H1 (cell line): ENCODE data around the gene PLN. TPM values are rescaled to one million over a fixed set of nuclear protein-coding genes. Genes with fewer than 3 reads are reported as not detected.

Experiments
- CTCF ChIA-PET: fragments of 300-600 bp; sonication (Branson Sonifier 250); formaldehyde crosslinking; loops from one replicate; lab custom pipeline; 2021; ENCODE audit not compliant: partially characterized antibody; lab: Charles Lee
- POLR2A ChIA-PET: fragments of 300-600 bp; sonication (Branson Sonifier 250); formaldehyde crosslinking; loops from one replicate; lab custom pipeline; 2021; ENCODE audit warnings: inconsistent platforms; ENCODE audit not compliant: partially characterized antibody; lab: Charles Lee
- DNase-seq, 2 experiments: peaks; one replicate each; pipeline versions ENCODE4 v3.0.0 to v3.0.0-alpha.2; 2010 to 2022; ENCODE audit warnings: low spot score in 2 of 2, low read depth in 1 of 2, mixed read lengths in 1 of 2
- FAIRE-seq: peaks from 2 replicates; lab custom pipeline; 2011; peaks lifted over from hg19 to GRCh38; lab: Jason Lieb, UNC
- H2AFZ ChIP-seq: 2 replicates; pipeline ENCODE4 v1.8.1; 2012; ENCODE audit warnings: low read length, inconsistent platforms
- H2AK5ac ChIP-seq: 2 replicates; pipeline ENCODE4 v1.6.1; 2013; ENCODE audit warnings: low read depth, low read length
- H2BK120ac ChIP-seq: replicated peaks from 2 replicates; pipeline ENCODE3; 2013; ENCODE audit warnings: low read depth, low read length, inconsistent platforms
- H2BK12ac ChIP-seq: 2 replicates; pipeline ENCODE4 v1.6.1; 2013; ENCODE audit warnings: low read depth, low read length
- H2BK15ac ChIP-seq: 2 replicates; pipeline ENCODE4 v1.6.1; 2013; ENCODE audit warnings: low read length
- H2BK20ac ChIP-seq: 2 replicates; pipeline ENCODE4 v1.6.1; 2013; ENCODE audit warnings: low read length
- H2BK5ac ChIP-seq: 2 replicates; pipeline ENCODE4 v1.6.1; 2013; ENCODE audit warnings: low read depth, low read length
- H3K14ac ChIP-seq: 2 replicates; pipeline ENCODE4 v1.6.1; 2013; ENCODE audit warnings: inconsistent platforms; ENCODE audit not compliant: insufficient read length
- H3K18ac ChIP-seq: 2 replicates; pipeline ENCODE4 v1.6.1; 2013; ENCODE audit warnings: low read length; ENCODE audit errors: extremely low read depth
- H3K23ac ChIP-seq: 2 replicates; pipeline ENCODE4 v1.6.1; 2013; ENCODE audit warnings: inconsistent platforms; ENCODE audit not compliant: insufficient read length
- H3K23me2 ChIP-seq: 2 replicates; pipeline ENCODE4 v1.6.1; 2013; ENCODE audit warnings: low read depth, low read length
- H3K27ac ChIP-seq: 2 replicates; pipeline ENCODE4 v1.6.1; 2011; ENCODE audit warnings: low read depth, low read length, inconsistent platforms
- H3K27me3 ChIP-seq, 4 experiments: replicated peaks in 1 of 4; 1 replicate in 1 of 4; 2 replicates in 3 of 4; pipeline versions ENCODE4 v1.6.1 to v1.8.1; 2011 to 2013; ENCODE audit warnings: low read length in 3 of 4, mild to moderate bottlenecking in 3 of 4, inconsistent platforms in 2 of 4, mixed read lengths in 2 of 4, moderate library complexity in 1 of 4; ENCODE audit not compliant: control insufficient read depth in 3 of 4, insufficient read depth in 3 of 4; ENCODE audit errors: extremely low read depth in 1 of 4
- H3K36me3 ChIP-seq, 4 experiments: 2 replicates each; pipeline versions ENCODE4 v1.6.1 to v1.8.1; 2011 to 2013; ENCODE audit warnings: mild to moderate bottlenecking in 4 of 4, low read length in 3 of 4, moderate library complexity in 2 of 4, control low read depth in 1 of 4, inconsistent platforms in 1 of 4; ENCODE audit not compliant: insufficient read depth in 4 of 4, control insufficient read depth in 2 of 4
- H3K4ac ChIP-seq: replicated peaks from 2 replicates; pipeline ENCODE3; 2013; ENCODE audit warnings: low read length, low read depth, mixed read lengths, inconsistent platforms; ENCODE audit not compliant: insufficient read length
- H3K4me1 ChIP-seq, 4 experiments: replicated peaks in 1 of 4; 1 replicate in 1 of 4; 2 replicates in 3 of 4; pipeline versions ENCODE4 v1.6.1 to v1.8.1; 2011 to 2013; ENCODE audit warnings: low read length in 3 of 4, inconsistent platforms in 2 of 4, mixed read lengths in 1 of 4; ENCODE audit not compliant: insufficient read depth in 4 of 4, control insufficient read depth in 3 of 4
- H3K4me2 ChIP-seq, 2 experiments: 2 replicates each; pipeline versions ENCODE4 v1.6.1 to v1.8.1; 2011 to 2013; ENCODE audit warnings: low read depth in 2 of 2, low read length in 2 of 2, control low read depth in 1 of 2, inconsistent platforms in 1 of 2, mild to moderate bottlenecking in 1 of 2; ENCODE audit not compliant: insufficient read depth in 1 of 2
- H3K4me3 ChIP-seq, 4 experiments: fragments of 200-600, 300-600 bp in 1 of 4; sonication (generic), shearing (Covaris generic), sonication (Bioruptor Twin) in 1 of 4; 2 replicates each; pipeline versions ENCODE4 v1.5.1 to v1.8.1; 2011 to 2016; ENCODE audit warnings: low read length in 4 of 4, low read depth in 3 of 4, control low read depth in 2 of 4, inconsistent platforms in 2 of 4, mild to moderate bottlenecking in 2 of 4, mixed read lengths in 1 of 4, moderate library complexity in 1 of 4; ENCODE audit not compliant: insufficient read depth in 2 of 4; ENCODE audit errors: extremely low read depth in 1 of 4
- H3K56ac ChIP-seq: replicated peaks from 2 replicates; pipeline ENCODE3; 2013; ENCODE audit warnings: low read depth, mild to moderate bottlenecking, mixed read lengths, low read length, inconsistent platforms; ENCODE audit not compliant: insufficient read length
- H3K79me1 ChIP-seq: 2 replicates; pipeline ENCODE4 v1.6.1; 2013; ENCODE audit warnings: low read depth, low read length, control low read depth
- H3K79me2 ChIP-seq, 2 experiments: 2 replicates each; pipeline versions ENCODE4 v1.6.1 to v1.8.1; 2012 to 2013; ENCODE audit warnings: low read length in 2 of 2, mild to moderate bottlenecking in 2 of 2, inconsistent platforms in 1 of 2; ENCODE audit not compliant: insufficient read depth in 2 of 2, control insufficient read depth in 1 of 2
- H3K9ac ChIP-seq, 4 experiments: replicated peaks in 1 of 4; 1 replicate in 1 of 4; 2 replicates in 3 of 4; pipeline versions ENCODE4 v1.6.1 to v1.8.1; 2011 to 2013; ENCODE audit warnings: low read depth in 3 of 4, low read length in 3 of 4, control low read depth in 2 of 4, mild to moderate bottlenecking in 2 of 4, moderate library complexity in 2 of 4, inconsistent platforms in 1 of 4; ENCODE audit errors: extremely low read depth in 1 of 4
- H3K9me3 ChIP-seq, 2 experiments: 2 replicates each; pipeline versions ENCODE4 v1.6.1 to v1.8.1; 2012 to 2013; ENCODE audit warnings: mild to moderate bottlenecking in 2 of 2, moderate library complexity in 2 of 2, control low read depth in 1 of 2, inconsistent platforms in 1 of 2, low read depth in 1 of 2, low read length in 1 of 2, mixed read lengths in 1 of 2; ENCODE audit not compliant: insufficient read depth in 2 of 2
- H4K20me1 ChIP-seq, 2 experiments: replicated peaks in 1 of 2; 2 replicates each; pipeline versions ENCODE3 to v1.8.1; 2011 to 2013; ENCODE audit warnings: inconsistent platforms in 2 of 2, low read length in 2 of 2, mild to moderate bottlenecking in 1 of 2; ENCODE audit not compliant: insufficient read depth in 2 of 2, control insufficient read depth in 1 of 2
- H4K5ac ChIP-seq: 2 replicates; pipeline ENCODE4 v1.6.1; 2013; ENCODE audit warnings: low read length, low read depth, mixed read lengths, inconsistent platforms; ENCODE audit not compliant: insufficient read length
- H4K8ac ChIP-seq: 2 replicates; pipeline ENCODE4 v1.8.0; 2013; ENCODE audit warnings: mild to moderate bottlenecking, moderate library complexity, low read length, inconsistent platforms; ENCODE audit not compliant: insufficient read depth; ENCODE audit errors: extremely low read depth
- H4K91ac ChIP-seq: replicated peaks from 2 replicates; pipeline ENCODE3; 2013; ENCODE audit warnings: low read length, mixed read lengths, inconsistent platforms; ENCODE audit not compliant: insufficient read length
- BCL11A ChIP-seq, 2 experiments: IDR thresholded peaks; one replicate each; pipeline ENCODE4 v1.6.1; 2011; ENCODE audit warnings: low read depth in 2 of 2, low read length in 2 of 2, mild to moderate bottlenecking in 2 of 2
- CBX5 ChIP-seq: fragments of 300-800, 300-1000 bp; sonication (generic); IDR thresholded peaks from 2 replicates; pipeline ENCODE4 v1.7.1; 2016; ENCODE audit warnings: antibody characterized with exemption, low read length, low read depth
- CHD1 ChIP-seq: IDR thresholded peaks from 2 replicates; pipeline ENCODE4 v1.6.1; 2012; ENCODE audit warnings: low read depth, low read length, improper control_type of control experiment
- KDM1A ChIP-seq: fragments of 200-600, 300-600 bp; sonication (generic); IDR thresholded peaks from 2 replicates; pipeline ENCODE4 v1.7.1; 2016; ENCODE audit warnings: mild to moderate bottlenecking, low read length, borderline replicate concordance
- NRF1 ChIP-seq: IDR thresholded peaks from 2 replicates; pipeline ENCODE4 v1.6.1; 2011; ENCODE audit warnings: mild to moderate bottlenecking, low read depth, low read length, improper control_type of control experiment
- RNF2 ChIP-seq: fragments of 200-900, 300-1000 bp; sonication (generic); IDR thresholded peaks from 2 replicates; pipeline ENCODE4 v1.7.1; 2016; ENCODE audit warnings: borderline replicate concordance, low read depth, mild to moderate bottlenecking, antibody characterized with exemption, low read length; ENCODE audit not compliant: poor library complexity, severe bottlenecking; ENCODE audit errors: missing control alignments
- WGBS, 2 experiments: shearing (Covaris generic) in 1 of 2; methylation state at CpG; one replicate each; pipeline versions ENCODE4 v1.1.6 to v1.1.7; 2013 to 2015; ENCODE audit warnings: low lambda C conversion rate in 2 of 2, mixed read lengths in 2 of 2, inconsistent platforms in 1 of 2, low coverage in 1 of 2, missing lambda C conversion rate in 1 of 2; ENCODE audit not compliant: insufficient replicate concordance in 2 of 2, insufficient coverage in 1 of 2, insufficient read length in 1 of 2; ENCODE audit errors: extremely low coverage in 1 of 2, missing lambda C conversion rate in 1 of 2; 5-methylcytosine and 5-hydroxymethylcytosine counted together
- polyA plus RNA-seq, 7 experiments: library from polyadenylated mRNA; depleted of rRNA in 3 of 7; stranded (reverse) in 5 of 7; unstranded in 2 of 7; fragments of >200 nt in 5 of 7; fragments of 200-250 nt in 2 of 7; gene quantifications; 1 replicate in 5 of 7; 2 replicates in 1 of 7; 4 replicates in 1 of 7; pipeline versions ENCODE4 v1.2.1 to v1.2.3, GENCODE V29; 2011 to 2013; ENCODE audit warnings: missing spikeins in 2 of 7, mixed read lengths in 2 of 7
- total RNA-seq: library from RNA; stranded (reverse); fragmentation: NEBNext Ultra II Directional; extraction: Animal tissue kit (Norgen Biotek cat#: 25700); gene quantifications from 2 replicates; pipeline ENCODE4 v1.2.1, GENCODE V29; 2021
- TF ChIP-seq, protein P1 (sequence below): IDR thresholded peaks from 2 replicates; pipeline ENCODE4 v1.6.1; 2012; ENCODE audit warnings: inconsistent platforms

The PLN gene
- total and polyA plus RNA-seq, 2 of the 8 experiments (the other 6 are each of a cell fraction or from before 2014, with no cell fraction given): not detected

DNA sequence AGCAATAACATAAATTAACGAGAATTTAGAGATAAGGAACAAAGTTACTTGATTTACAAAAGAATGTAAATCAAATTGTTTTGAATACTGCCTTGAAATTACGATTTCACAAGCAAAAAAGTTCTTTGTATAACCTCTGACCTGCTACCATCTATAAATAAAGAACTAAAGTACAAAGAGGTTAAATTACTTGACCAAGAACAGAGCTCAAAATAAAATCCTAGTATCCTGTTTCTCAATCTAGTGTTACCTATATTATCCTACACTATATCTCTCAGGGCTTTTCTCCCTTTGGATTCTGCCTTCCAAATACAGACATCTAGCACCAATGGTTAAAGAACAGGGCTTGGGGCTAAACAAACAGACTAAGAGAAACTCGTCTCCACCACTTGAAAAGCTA is 43.8 kb downstream of the PLN start:
- CTCF ChIA-PET: interaction anchor here (0.6 to 4.4 kb wide), 4 partner anchors 12 to 27 kb away, joined by 3 to 14 read pairs (median 4); no protein-coding TSS in a partner anchor
- H2BK15ac ChIP-seq: no peak overlapping the region
- H4K91ac ChIP-seq: no peak overlapping the region
- TF ChIP-seq BCL11A (IDR thresholded peaks at IDR 0.05; ENCODE audit: low read depth in 2 of 2, low read length in 2 of 2) (no peak), KDM1A (no peak), NRF1 (no peak), CHD1 (no peak), RNF2 (no peak), CBX5 (no peak)
- TF ChIP-seq, protein P1, sequence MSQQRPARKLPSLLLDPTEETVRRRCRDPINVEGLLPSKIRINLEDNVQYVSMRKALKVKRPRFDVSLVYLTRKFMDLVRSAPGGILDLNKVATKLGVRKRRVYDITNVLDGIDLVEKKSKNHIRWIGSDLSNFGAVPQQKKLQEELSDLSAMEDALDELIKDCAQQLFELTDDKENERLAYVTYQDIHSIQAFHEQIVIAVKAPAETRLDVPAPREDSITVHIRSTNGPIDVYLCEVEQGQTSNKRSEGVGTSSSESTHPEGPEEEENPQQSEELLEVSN: no peak
- TF ChIP-seq, all 59 proteins: peak for 0
- Histone ChIP-seq H4K5ac (no peak overlapping the region), H3K9ac (no peak overlapping the region), H3K4me1 (peaks cover 0 to 2% (median 0%) of the 10 kb centered on the region in 4 experiments; a peak in 3 of 7 replicates), H3K9me3 (no peaks in the 10 kb centered on the region), H3K4me2 (no peak overlapping the region), H3K27me3 (no peaks in the 10 kb centered on the region), H3K56ac (no peak overlapping the region), H2BK20ac (no peak overlapping the region), H4K8ac (no peak overlapping the region), H3K79me2 (no peaks in the 10 kb centered on the region; a peak in 2 of 4 replicates), H2AK5ac (no peak overlapping the region), H3K27ac (no peak overlapping the region), H2BK5ac (no peak overlapping the region), H3K79me1 (no peaks in the 10 kb centered on the region), H3K36me3 (no peaks in the 10 kb centered on the region), H3K23ac (no peak overlapping the region), H2BK120ac (no peak overlapping the region), H4K20me1 (peaks cover 0 to 1% of the 10 kb centered on the region in 2 experiments), H2BK12ac (no peak overlapping the region), H3K18ac (no peak overlapping the region), H3K14ac (no peak overlapping the region), H3K4ac (no peak overlapping the region), H3K23me2 (no peaks in the 10 kb centered on the region; the same call in 1 of the 2 replicates), H3K4me3 (no peak overlapping the region), H2AFZ (no peak overlapping the region)
- no peak for FAIRE-seq
- POLR2A ChIA-PET: no interaction called here
- DNase-seq: no peak
- 87% methylated on average over 3 of the region's 3 CpGs; no CpG with 5 or more reads in 1 of the 2 experiments for whole genome bisulfite sequencing, 2 experiments
